GM19372 (cell line): Measurements from ENCODE around the gene NPY.
"Not testable (repeated sequence)": the region's sequence is repeated elsewhere in the genome, so short reads cannot be mapped to it uniquely, and the experiment has no call there.

Experiments used
- ATAC-seq: cut with Tn5 transposase; IDR thresholded peaks from one replicate; pipeline ENCODE4 v1.9.1; 2021; ENCODE audit warnings: mild to moderate bottlenecking, low read depth, moderate library complexity; ENCODE audit not compliant: unreplicated experiment

NPY gene

DNA sequence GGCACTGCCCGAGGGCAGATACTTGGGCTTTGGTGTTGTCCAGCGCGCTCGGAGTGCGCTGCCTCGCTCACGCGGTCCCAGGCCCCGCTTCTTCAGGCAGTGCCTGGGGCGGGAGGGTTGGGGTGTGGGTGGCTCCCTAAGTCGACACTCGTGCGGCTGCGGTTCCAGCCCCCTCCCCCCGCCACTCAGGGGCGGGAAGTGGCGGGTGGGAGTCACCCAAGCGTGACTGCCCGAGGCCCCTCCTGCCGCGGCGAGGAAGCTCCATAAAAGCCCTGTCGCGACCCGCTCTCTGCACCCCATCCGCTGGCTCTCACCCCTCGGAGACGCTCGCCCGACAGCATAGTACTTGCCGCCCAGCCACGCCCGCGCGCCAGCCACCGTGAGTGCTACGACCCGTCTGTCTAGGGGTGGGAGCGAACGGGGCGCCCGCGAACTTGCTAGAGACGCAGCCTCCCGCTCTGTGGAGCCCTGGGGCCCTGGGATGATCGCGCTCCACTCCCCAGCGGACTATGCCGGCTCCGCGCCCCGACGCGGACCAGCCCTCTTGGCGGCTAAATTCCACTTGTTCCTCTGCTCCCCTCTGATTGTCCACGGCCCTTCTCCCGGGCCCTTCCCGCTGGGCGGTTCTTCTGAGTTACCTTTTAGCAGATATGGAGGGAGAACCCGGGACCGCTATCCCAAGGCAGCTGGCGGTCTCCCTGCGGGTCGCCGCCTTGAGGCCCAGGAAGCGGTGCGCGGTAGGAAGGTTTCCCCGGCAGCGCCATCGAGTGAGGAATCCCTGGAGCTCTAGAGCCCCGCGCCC, at the start of gene NPY:
TSS of gene NPY (plus strand) at position 294 of the 802 bp plus-strand sequence. CDS start 1,051 bp downstream, outside the sequence.
- ATAC-seq: no peak

DNA sequence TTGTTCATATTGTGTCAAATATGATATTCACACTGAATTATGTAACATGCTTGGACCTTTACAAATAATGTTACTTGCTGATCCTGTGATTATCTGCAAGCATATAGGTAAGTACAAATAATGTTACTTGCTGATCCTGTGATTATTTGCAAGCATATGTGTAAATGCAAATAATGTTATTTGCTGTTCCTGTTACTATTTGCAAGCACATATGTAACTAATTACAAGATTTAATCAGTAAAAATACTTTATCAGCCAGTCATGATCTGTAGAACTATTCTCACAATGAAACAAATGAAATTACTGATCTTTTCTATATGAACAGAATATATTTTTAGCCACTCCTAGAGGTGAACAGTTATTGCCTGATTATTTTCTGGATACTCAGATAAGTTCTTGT, 44.7 kb upstream of the NPY start:
- ATAC-seq: no peak

GRCh38 chr7:24241206-24241605, 42.8 kb upstream of the NPY start:
- ATAC-seq: no peak

- no peak for ATAC-seq
Measured at GRCh38 chr7:24244554-24244953, 39.4 kb upstream of the NPY start.

DNA sequence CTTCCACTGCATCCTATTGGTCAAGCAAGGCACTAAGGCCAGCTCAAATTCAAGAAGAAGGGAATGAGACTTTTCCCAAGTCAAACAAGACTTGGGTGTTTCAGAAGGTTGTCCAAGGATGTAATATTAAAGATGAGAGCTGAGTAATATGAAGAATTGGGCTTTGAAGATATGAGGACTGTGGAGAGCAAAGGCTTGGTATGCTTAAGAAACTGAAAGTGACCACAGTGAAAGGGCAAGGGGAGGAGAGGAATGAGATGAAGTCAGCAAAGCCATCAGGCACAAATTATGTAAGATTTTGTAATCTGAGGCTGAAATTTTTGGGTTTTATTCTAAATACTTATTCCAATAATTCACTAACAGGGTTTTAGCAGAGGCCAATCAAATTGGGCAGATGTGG, 38.6 kb upstream of the NPY start:
- no peak for ATAC-seq

DNA sequence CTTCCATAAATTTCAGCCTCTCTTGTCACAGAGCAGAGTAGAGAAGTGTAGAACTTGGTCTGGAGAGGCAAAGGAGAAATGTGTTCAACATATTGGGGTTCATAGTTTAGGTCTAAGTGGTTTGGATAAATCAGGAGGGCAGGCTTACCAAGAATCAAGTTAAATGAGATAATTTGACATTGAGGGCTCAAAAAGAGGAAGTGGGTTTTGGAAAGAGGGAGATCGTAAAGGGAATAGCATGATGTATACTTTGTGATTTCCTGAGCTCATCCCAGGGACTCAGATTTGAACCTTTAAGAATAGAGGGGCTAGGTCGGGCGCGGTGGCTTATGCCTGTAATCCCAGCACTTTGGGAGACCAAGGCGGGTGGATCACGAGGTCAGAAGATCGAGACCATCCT, 34.7 kb upstream of the NPY start:
- ATAC-seq: no peak

GRCh38 chr7:24251568-24251967, 32.4 kb upstream of the NPY start:
- ATAC-seq: no peak

DNA sequence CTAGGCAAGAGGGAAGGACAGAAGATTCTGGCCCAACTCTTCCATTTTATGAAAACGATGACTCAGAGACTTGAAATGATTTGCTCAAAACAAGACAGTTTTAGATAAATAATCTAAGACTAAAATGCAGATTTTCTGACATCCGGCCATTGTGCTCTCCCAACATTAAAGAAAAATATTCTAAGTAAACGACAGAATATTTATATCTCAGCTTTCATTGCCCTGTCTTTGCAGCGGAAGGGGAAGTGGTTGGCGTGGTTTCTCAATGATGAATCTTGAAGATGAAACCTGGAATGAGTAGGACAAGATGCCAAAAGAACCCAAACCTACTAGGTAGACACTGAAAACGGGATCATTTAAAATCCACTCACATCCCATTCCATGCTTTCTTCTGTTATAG, 28.9 kb upstream of the NPY start:
- no peak for ATAC-seq

DNA sequence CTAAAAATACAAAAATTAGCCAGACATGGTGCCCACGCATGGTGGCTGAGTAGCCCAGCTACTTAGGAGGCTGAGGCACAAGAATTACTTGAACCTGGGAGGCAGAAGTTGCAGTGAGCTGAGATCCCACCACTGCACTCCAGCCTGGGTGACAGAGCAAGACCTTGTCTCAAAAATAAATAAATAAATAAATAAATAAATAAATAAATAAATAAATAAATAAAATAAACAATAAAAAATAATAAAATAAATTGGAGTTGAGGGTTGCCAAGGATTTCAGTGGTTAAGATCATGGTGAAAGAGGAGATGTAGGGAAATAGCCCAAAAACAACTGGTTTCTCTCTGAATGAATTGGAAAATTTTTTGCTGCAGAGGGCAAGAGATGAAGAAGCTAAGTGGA, 25.7 kb upstream of the NPY start:
- not testable (repeated sequence) for ATAC-seq

DNA sequence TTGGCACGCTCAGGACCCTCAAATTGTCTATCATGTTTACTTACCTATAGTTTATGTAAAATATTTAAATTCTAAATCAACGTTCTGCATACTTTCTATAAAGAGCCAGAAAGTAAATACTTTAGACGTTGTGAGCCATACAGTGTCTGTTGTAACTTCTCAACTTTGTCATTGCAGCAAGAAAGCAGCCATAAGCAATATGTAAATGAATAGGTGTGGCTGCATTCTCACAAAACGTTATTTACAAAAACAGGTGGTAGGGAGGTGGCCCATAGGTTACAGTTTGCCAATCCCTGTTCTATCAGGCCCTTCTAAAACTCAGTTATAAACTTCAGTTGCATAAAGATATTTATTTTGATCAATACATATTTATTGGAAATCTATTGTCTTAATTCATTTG, 12.1 kb upstream of the NPY start:
- ATAC-seq: no peak

DNA sequence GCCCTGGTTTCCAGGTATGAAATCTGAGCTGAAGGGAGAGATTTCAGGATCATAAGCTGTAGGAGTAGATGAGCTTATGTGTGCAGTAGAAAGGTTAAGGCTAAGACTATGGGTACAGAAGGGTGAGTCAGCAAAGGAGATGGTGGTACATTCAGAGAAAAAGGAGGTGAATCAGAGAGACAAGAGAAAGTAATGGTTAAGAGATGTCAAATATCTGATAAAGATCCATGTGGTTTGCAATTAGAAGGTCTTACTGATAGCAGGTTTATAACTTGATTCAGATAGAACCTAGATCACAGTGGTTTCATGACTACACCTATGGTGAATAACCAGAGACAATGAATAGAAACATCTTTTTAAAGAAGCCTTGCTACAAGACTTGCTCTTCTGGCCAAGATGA, 4.5 kb upstream of the NPY start:
- no peak for ATAC-seq

GRCh38 chr7:24283554-24283896, 465 bp upstream of the NPY start:
- ATAC-seq: no peak

DNA sequence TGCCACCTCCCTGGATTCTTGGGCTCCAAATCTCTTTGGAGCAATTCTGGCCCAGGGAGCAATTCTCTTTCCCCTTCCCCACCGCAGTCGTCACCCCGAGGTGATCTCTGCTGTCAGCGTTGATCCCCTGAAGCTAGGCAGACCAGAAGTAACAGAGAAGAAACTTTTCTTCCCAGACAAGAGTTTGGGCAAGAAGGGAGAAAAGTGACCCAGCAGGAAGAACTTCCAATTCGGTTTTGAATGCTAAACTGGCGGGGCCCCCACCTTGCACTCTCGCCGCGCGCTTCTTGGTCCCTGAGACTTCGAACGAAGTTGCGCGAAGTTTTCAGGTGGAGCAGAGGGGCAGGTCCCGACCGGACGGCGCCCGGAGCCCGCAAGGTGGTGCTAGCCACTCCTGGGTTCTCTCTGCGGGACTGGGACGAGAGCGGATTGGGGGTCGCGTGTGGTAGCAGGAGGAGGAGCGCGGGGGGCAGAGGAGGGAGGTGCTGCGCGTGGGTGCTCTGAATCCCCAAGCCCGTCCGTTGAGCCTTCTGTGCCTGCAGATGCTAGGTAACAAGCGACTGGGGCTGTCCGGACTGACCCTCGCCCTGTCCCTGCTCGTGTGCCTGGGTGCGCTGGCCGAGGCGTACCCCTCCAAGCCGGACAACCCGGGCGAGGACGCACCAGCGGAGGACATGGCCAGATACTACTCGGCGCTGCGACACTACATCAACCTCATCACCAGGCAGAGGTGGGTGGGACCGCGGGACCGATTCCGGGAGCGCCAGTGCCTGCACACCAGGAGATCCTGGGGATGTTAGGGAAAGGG, 913 bp downstream of the NPY start:
- no peak for ATAC-seq

DNA sequence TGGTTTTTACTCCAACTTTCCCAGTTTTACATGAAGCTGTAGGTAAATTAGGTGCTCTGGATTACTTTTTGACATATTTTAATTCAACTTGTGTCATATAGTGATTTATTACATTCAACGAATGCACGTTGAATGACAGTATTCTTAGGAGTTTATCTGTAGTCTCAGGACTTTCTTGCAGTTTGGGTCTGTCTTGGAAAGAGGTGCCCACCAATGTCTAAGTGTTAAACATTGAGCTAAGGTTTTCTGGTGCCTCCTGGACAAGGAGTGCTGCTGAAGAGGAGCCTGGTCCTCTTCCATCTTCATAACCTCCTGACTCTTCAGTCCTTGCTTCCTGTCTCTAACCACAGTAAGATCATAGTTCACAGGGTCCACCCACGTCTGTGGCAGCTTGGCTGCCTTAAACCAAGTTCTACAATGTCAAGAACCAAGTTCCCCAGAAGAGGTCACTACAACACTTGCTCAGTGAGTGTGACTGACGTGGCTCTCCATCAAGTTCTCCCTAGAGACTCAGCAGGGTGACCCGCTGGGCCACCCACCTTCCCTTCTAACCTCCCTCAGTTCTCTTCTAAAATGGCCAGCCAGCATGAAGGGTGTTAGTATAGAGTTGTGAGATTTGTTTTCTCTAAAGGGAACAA, 6.1 kb downstream of the NPY start:
- peak; percentile 100 for ATAC-seq

DNA sequence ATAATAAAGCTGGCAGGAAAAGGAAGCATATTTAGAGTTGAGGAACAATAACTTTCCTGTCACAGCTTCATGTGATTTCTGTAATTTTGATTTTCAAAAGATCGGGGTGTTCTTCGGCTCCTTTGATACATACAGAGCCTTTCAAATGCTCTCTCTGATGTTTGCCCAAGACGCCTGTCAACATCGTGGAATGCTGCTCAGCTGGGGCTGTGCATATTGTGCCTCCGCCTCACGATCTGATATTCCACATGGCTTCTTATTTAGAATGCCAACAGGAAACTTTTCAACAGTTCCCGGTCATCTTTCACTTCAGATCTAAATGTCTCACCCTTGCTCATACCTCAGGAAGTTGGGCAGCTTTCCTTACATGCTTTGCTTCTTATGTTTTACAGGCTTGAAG, 7.3 kb downstream of the NPY start:
- ATAC-seq: no peak

- no peak for ATAC-seq
Measured at GRCh38 chr7:24297362-24297761, 13.4 kb downstream of the NPY start.

- no peak for ATAC-seq
Measured at GRCh38 chr7:24298696-24299095, 14.7 kb downstream of the NPY start.

DNA sequence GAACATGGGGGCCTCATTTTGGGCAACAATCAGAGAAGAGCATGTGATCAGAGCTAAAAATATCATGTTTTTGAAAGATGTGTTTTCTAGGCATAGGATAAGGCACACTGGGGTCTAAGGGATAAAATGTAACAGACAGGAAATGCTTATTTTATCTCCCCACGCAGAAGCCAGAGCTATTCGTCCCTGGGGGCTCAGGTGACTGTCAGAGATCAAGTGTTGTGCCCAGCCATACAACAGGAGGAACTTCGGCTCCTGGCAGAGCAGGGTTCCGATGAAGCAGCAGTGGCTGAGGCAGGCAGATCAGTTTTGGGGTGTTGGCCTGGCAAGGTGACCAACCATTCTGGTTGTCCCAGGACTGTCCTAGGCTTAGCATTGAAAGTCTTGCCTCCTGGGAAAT, 15.2 kb downstream of the NPY start:
- ATAC-seq: no peak

DNA sequence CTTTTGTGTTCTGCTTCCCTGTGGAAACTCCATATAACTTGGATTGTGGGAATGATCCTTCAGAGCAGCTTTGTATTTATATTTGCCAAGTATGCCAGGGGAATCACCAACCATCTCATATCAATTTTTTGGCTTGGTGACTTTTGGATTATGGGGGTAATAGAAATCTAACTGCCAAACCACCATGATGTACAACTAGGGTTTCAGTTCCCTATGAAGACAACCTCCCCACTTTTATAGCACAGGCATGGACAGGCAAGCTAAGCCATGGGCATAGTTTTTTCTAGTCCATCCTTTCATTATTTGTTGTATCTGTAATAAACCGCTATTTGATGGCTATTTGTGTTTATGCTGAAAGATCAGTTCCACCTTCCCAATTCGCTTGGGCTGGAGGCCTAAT, 17.7 kb downstream of the NPY start:
- ATAC-seq: no peak

DNA sequence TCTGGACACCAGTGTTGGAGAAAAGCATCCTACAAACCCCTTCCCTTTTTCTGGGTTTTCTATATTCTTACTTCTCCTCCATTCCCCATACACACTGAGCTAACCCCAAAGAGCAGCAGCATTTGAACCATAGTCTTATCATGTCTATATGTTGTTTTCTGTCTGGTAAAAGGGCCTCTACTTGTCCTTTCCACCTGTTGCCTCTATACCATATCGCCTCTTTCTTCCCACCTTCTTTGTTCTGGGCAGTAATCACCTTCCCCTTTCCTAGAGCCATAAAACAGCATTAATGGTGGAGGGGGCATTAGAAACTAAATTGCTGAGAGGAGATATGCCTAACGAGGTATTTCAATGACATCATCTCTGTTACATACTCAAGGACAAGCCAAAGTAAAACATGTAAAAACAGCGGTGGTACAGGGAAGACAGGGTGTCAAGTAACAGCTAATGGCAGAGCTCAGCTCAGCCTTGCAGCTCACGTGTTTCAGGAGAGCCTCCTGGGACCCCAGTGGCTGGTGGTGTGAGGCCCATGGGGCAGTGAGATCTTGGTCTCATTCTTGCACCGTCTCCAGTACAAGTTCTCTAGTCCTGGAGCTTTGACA, 20.6 kb downstream of the NPY start:
- no peak for ATAC-seq

- no peak for ATAC-seq
Measured at GRCh38 chr7:24307326-24307725, 23.3 kb downstream of the NPY start.
